H54 (cell line): ENCODE measurements around the gene LENG8.

Source experiments
- DNase-seq: peaks from one replicate; pipeline ENCODE4 v3.0.0; 2011; ENCODE audit warnings: low spot score, mixed read lengths; ENCODE audit not compliant: insufficient read length
- FAIRE-seq: peaks from 3 replicates; lab custom pipeline; 2011; peaks lifted over from hg19 to GRCh38; lab: Jason Lieb, UNC
- POLR2A ChIP-seq: IDR thresholded peaks from 2 replicates; pipeline ENCODE4 v1.6.1; 2011; ENCODE audit warnings: low read depth, mild to moderate bottlenecking, low read length

Gene LENG8

GRCh38 chr19:54418030-54418929 lies 30.7 kb upstream of the LENG8 start:
- no peak for FAIRE-seq
- no peak for DNase-seq
- TF ChIP-seq POLR2A: no peak

GRCh38 chr19:54418930-54419800 lies 29.8 kb upstream of the LENG8 start:
- DNase-seq (no peak), FAIRE-seq (no peak)
- TF ChIP-seq POLR2A: no peak

GRCh38 chr19:54420068-54420382 lies 29.0 kb upstream of the LENG8 start:
- no peak for FAIRE-seq
- 0 out of 2 replicates have a peak, but pooled peaks have one; percentile 6 for TF ChIP-seq POLR2A
- no peak for DNase-seq

GRCh38 chr19:54420383-54421168 lies 28.4 kb upstream of the LENG8 start:
- TF ChIP-seq POLR2A: no peak
- DNase-seq (no peak), FAIRE-seq (no peak)

GRCh38 chr19:54421169-54421516 lies 27.9 kb upstream of the LENG8 start:
- no peak for DNase-seq
- TF ChIP-seq POLR2A: no peak
- FAIRE-seq: no peak

- TF ChIP-seq POLR2A: no peak
- no peak for DNase-seq
Measured at GRCh38 chr19:54421521-54421920, 27.5 kb upstream of the LENG8 start.

GRCh38 chr19:54422136-54422535 lies 26.9 kb upstream of the LENG8 start:
- no peak for FAIRE-seq
- TF ChIP-seq POLR2A: no peak
- DNase-seq: no peak

More at GRCh38 chr19:54421521-54421920, 27.5 kb upstream of the LENG8 start:
- no peak for FAIRE-seq

- TF ChIP-seq POLR2A: no peak
- FAIRE-seq (no peak), DNase-seq (no peak)
Measured at GRCh38 chr19:54424201-54424600, 24.8 kb upstream of the LENG8 start.

GRCh38 chr19:54424660-54425381 lies 24.2 kb upstream of the LENG8 start:
- no peak for TF ChIP-seq POLR2A
- FAIRE-seq (no peak), DNase-seq (no peak)

GRCh38 chr19:54425382-54425723 lies 23.6 kb upstream of the LENG8 start:
- TF ChIP-seq POLR2A: no peak
- no peak for DNase-seq
- no peak for FAIRE-seq

- FAIRE-seq (no peak), DNase-seq (no peak)
- TF ChIP-seq POLR2A: peak; percentile 43; the same call in 1 of the 2 replicates
Measured at GRCh38 chr19:54426291-54426931, 22.6 kb upstream of the LENG8 start.

- no peak for TF ChIP-seq POLR2A
- DNase-seq (no peak), FAIRE-seq (no peak)
Measured at GRCh38 chr19:54427586-54427985, 21.4 kb upstream of the LENG8 start.

GRCh38 chr19:54428323-54429175 lies 20.4 kb upstream of the LENG8 start:
- no peak for FAIRE-seq
- no peak for DNase-seq

More at GRCh38 chr19:54428323-54429175, 20.4 kb upstream of the LENG8 start:
- no peak for TF ChIP-seq POLR2A
